ENCODE data around the gene MPV17.
A peak's percentile ranks its signal among the peaks of the same experiment; 100 is the strongest.
"Not testable (repeated sequence)": the region's sequence is repeated elsewhere in the genome, so short reads cannot be mapped to it uniquely, and the experiment has no call there.

MPV17 gene

DNA sequence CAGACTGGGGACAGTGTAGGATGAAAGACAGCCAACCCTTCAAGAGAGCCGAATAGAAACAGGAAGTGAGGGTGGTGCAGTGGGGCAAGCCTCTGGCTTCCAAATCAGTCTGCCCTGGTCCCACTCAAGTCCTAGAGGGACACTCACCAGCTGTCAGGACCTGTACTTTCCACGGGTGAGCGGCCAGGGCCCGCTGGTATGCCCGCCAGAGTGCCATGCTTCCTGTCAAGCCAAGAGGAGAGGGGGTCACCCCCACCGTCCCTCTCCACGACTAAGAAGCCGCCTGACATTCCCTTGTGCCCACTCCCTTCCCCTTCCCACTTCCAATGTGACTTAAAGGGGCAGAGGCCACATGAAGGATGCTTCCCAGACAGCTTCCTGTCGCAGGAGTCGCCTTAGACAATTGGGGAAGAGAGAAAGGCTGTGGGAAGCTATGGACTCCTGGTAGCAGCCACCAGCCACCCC lies 564 bp downstream of the MPV17 start:
- no peak for DNase-seq

DNA sequence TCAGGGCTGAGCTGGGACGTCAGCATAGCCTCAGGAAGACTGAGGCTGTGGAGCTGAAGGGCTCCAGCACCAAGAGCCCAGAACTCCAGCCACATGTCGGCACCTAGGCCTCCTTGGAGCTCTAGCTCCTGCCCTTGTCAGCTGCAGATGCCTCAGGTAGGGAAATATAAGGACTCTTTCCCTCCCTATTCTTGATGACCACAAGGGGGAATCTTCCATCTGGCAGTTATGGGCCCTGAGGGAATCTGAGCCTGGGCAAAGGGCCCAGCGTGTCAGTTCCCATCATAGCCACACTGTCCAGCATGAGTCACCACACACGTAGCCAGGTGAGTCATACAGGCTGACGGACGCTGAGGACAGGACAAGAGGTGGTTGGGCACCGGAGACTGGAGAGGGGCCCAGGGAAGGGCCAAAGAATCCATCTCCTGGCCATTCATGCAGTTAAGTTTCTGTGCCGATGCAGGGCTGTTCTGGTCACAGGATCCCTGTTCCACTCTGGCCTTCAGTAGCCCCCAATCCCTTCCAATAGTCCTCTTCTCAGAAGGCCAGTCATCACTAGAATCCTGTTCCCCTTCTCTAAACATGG lies 1.8 kb downstream of the MPV17 start:
- DNase-seq = no peak

DNA sequence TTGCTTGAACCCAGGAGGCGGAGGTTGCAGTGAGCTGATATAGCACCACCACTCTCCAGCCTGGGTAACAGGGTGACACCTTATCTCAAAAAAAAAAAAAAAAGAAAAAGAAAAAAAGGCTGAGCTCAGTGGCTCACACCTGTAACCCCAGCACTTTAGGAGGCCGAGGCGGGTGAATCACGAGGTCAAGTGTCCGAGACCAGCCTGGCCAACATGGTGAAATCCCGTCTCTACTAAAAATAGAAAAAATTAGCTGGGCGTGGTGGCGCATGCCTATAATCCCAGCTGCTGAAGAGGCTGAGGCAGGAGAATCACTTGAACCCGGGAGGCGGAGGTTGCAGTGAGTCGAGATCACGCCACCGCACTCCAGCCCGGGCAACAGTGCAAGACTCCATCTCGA lies 3.1 kb downstream of the MPV17 start:
- not testable (repeated sequence) for DNase-seq

DNA sequence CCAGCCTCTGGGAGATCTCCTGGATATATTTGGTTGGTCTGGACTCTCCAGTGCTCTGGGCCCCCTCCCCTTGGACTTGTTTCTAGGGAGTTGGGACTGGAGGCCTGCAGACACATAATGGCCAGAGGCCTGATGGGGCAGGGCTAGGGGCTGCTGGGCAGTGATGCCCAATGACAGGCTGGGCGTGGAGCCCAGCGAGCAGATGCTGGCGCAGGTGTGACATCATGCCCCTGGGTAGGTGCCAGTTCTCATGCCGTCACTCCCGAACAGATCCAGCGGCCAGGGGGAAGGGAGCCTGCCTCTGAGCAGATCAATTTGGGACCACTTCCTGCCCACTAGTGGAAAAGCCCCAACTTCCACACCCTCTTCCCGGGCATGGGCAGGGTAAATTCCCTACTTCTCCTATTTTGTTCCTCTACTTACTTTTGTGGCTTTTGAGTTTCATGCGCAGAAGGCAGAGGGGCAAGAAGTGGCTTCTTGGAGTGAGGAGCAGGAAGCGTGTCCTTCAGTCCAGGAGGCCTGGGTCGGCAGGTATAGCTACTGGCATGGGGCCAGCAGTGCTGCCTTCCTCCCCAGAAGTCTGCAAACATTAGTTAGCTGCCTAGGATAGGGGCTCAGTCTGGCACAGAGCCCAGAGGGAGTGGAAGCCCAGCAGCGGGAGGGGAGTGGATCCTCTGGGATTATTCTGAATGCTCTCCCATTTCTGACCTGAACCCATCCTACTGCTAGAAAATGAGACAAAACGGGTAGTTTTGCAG lies 6.1 kb downstream of the MPV17 start:
- peak; percentile 16 for DNase-seq

DNA sequence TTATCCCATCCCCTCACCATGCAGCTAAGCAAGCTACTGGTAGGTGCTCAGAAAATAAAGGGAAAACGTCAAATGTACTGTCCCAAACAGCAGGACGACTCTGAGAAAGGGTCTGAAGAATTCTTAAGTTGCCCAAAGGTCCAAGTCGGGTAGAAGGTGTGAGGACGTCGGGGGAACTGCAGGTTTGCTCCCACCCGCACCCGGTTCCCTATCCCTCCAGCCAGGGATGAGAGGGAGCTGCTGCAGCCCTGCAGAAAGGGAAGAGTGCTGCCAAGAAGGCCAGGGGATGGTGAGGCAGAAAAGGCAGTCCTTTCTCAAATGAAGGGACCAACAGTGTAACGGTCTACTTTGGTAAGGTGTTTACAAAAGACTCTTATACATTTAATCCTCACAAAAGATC lies 7.8 kb downstream of the MPV17 start:
- no peak for DNase-seq

DNA sequence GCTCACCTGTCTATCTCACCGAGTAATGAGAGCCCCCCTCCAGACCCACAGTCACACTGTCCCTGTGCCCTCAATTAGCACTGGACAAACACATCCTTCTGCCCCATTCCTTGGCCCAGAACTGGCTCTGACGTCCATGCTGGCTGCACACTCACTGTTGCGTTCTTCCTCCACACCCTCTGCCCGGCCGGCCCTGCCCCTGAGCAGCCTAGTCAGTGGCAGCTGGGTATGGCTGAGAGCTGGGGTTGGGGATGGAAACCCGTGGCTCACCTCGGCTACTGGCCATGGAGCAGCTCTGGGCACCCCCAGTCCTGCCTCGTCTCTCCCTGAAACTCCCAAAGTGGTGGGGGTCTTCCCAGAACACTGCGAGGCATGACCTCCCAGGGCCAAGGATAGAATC lies 8.2 kb downstream of the MPV17 start:
- DNase-seq = no peak

DNA sequence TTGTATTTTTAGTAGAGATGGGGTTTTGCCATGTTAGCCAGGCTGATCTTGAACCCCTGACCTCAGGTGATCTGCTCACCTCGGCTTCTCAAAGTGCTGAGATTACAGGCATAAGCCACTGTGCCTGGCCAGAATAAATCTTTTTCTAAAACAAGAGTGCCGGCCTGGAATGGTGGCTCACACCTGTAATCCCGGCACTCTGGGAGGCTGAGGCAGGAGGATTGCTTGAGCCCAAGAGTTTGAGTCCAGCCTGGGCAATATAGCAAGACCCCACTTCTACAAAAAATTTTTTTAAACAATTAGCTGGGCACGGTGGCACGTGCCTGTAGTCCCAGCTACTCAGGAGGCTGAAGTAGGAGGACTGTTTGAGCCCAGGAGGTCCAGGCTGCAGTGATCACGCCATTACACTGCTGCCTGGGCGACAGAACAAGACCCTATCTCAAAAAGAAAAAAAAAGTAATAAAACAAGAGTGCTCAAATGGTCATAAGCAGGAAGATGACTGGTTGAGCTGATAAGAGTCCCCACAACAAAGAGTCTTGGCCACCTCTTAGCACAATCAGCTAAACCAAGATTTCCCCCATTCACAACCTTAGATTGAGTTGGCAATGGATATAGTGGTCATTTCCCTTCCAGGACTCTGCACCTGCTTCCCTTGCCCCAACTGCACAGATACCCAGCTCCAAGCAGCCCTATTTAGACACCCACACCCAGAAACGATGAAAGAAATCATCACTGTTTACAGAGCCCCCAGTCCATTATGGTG lies 8.8 kb downstream of the MPV17 start:
- no peak for DNase-seq

DNA sequence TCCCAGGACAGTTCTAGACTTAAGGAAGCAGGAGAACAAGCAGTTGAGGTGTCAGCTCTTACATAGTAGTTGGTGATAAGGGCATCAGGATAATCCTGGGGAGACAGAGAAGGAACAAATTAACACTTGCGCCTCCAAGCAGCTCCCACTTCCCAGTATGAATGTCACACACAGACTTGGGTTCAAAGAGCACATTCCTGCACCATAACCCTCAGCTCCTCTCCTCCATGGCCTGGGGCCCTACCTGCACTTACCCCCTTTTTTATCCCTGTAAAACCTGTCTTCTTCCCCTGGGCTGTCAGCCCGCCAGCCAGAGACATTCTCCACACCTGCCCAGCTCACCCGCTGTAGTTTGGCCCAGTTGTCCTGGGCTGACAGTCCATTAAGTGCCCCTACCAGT lies 10.7 kb downstream of the MPV17 start:
- DNase-seq = no peak

DNA sequence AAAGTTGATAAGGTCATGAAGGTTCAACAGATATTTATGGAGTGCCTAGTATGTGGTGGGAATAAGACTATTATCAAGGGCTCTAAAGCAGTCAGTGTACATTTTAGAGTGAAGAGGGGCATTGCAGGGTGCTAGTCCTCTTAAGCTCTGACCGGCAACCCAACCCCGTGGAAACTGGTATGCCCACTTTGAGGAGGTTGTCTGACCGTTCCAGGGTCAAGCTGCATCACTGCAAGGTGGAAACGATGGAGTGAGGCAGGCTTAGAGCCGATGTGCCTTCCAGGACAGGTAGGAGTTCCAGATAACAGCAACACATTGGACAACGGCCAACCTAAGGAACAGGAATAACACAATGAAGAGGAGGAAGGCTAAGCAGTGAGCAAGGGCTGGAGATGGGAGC lies 13.2 kb downstream of the MPV17 start:
- no peak for DNase-seq

DNA sequence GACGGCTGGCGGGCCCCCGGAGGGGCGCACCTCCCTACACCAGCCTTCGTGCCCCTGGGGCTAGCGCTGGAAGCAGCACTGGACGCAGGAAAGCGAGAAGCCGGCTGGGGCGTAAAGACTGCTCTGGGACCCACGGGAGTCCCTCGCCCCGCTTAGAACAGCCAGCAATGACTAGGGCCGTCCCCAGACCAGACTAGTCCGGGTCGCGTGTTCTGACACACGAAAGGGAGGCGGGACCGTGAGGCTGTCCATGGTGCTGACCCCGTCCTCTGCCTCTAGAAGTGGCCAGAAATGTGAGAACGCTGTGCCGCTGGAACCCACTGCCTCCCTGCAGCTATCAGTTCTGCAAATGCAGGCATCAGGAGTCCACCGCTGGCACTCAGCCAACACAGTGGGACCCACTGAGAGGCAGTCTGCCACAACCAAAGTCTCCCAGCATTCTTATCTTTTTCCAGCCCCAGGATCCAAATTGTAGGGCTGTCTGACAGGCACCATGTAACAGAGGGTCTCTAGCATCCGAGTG lies 14.5 kb downstream of the MPV17 start, which contains the start of gene UCN:
UCN (minus strand) TSS at position 87 of the 523 bp plus-strand sequence. CDS start 550 bp downstream, outside the sequence.
- no peak for DNase-seq

DNA sequence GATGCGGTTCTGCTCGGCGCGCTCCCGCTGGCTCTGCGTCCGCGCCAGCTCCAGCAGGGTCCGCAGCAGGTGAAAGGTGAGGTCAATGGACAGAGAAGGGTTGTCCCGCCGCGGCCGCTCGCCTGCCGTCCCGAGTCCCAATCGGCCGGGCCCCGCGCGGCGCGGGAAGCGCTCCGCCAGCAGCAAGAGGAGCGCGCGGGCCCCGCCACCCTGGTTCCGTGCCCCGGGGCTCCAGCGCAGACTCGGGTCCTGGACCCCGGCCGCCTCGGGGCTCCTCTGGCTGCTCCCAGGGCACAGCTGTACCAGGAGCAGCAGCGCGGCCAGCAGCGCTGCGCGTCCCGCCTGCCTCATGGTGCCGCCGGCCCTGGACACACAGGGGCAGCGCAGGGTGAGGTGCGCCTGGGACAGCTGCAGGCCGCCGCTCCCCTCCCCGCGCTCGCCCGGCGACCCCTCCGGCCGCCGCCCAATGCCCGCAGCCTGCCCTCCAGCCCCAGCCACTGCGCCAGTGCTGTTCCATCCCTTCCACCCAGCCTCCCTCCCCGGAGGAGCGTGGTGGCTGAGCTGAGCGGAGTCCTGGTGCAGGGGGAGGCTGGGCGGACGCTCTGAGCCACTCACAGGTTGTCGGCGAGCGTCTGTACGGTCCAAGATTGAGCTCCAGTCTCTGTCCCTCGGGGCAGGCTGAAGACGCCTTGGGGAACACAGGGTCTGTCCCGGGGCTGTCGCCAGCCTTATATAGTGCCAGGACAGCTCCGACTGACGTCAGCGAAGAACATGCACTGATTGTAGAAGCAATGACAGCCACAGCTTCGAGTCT lies 15.1 kb downstream of the MPV17 start:
- no peak for DNase-seq

DNA sequence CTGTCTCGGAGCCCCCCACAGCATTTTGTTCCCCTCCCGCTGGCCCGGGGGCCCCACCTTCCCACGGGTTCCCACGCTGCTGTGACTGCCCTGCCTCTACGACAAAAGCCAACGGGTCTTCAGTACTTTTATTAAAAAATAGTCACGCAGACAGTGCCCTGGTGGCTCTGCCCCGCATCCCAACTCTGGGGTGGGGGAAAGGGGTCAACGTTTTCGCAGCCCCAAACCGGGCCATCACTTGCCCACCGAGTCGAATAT lies 15.7 kb downstream of the MPV17 start:
- no peak for DNase-seq

DNA sequence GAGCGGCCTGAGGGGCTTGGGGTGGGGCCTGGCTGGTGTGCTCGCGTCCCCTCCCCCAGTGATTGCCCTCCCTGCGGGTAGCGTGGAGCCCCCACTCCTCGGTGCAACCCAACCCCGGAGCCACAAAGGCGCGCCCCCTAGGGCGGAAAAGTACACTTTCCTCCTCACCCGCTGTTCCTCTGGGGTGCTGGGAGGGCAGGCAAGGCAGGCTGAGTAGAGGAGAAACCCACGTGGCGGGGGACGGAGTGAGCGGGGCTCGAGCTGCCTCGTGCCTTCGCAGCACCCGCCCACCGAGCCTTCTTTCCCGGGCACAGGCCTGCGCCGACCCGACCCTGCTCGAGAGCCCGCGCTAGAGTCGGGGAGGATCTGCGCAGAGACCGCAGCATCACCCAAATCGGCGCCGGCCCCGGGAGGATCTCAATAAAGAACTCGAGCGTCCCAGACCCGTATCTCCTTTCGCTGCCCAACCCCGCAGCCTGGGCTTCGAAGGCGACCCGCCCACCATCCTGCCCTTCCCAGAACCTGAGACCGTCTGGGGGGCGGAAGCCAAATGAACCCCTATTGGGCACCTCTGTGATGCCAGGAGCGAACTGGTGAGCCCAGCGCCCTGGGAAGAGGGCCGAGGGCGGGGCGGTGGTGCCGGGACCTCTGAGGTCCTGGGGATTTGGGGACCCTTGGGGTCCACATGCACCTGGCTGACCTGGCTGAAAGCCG lies 16.2 kb downstream of the MPV17 start:
- no peak for DNase-seq

DNA sequence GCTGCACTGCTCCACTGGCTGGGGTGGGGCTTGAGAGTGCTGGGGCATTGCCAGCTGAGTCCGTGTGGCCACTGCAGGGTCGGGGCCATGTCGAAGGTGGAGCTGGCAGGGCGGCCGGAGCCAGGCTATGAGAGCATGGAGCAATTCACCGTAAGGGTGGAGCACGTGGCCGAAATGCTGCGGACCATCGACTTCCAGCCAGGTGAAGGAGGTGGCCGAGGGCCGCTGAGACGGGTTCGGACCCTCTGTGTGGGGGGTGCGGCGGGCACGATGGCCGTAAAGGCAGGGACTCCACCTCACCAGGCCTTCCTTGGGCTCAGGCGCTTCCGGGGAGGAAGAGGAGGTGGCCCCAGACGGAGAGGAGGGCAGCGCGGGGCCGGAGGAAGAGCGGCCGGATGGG lies 16.8 kb downstream of the MPV17 start:
- DNase-seq = no peak

DNA sequence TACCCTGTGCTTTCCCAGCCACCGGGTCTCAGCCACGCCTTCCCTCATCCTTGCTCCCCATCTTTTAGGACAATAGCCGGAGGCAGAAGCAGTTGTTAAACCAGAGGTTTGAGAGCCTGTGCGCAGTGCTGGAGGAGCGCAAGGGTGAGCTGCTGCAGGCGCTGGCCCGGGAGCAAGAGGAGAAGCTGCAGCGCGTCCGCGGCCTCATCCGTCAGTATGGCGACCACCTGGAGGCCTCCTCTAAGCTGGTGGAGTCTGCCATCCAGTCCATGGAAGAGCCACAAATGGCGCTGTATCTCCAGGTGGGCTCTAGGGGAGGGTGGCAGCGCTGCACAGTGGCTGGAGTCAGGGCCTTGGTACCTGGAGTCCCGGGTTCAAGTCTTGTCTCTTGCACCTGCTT lies 17.4 kb downstream of the MPV17 start:
- DNase-seq = no peak

DNA sequence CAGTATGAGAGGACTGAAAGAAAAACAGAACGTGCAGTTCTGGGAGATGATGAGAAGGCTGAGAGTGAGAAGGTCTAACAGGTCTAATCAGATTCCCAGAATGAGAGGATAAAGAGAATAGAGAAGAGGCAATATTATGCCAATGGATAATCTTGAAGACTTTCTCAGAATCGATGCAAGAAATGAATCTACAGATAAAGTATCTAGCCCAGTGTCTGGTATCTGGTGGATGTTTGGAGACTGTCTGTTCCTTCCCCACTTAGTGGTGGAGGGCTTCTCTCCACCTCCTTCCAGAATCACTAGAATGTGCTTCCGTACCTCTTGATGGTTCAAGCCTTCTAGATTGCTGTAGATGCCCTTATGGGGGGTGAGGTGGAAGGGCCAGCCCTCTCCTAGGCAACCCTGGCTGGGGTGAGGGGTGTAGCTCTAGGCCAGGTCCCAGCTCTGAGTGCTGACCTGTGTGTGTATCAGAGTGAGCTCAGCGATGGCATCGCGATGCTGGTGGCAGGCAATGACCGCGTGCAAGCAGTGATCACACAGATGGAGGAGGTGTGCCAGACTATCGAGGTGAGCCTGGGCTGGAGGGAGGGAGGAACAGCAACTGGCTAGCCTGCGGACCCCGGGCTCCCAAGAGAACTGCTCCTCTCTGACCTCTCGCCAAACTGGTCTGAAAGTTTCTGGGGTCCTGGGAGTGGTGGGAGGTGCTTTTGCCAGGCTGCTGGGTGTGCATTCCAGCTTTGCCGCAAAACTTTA lies 18.2 kb downstream of the MPV17 start:
- no peak for DNase-seq

DNA sequence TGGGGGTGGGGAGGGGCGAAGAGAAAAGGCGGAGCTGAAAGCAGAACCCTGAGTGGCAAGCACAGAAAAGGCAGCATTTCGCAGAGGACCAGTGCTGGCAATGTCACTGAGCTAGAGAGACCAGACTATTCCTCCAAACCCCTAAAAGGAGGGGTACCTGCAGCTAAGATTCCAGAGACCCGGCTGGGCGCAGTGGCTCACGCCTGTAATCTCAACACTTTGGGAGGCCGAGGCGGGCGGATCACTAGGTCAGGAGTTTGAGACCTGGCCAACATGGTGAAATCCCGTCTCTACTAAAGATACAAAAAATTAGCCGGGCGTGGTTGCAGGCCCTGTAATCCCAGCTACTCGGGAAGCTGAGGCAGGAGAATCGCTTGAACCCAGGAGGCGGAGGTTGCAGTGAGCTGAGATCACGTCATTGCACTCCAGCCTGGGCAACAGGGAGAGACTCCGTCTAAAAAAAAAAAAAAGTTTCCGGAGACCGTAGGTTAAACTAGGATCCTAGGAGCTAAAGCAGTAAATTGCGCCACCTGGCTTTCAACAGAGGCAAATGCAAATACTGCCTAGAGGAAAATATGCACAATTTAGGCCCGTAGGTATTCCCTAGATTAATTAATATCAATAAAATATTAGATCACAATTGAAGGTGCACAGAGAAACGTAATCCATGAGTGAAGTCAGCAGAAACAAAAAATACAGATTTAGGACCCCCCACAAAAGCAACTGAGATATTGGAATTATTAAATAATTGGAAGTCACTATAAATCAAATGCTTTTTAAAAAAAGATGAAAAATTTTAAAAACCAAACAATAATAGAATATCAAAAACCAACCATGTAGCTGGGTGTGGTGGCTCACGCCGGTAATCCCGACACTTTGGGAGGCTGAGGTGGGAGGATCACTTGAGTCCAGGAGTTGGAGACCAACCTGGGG lies 19.5 kb downstream of the MPV17 start:
- DNase-seq = peak; percentile 79

DNA sequence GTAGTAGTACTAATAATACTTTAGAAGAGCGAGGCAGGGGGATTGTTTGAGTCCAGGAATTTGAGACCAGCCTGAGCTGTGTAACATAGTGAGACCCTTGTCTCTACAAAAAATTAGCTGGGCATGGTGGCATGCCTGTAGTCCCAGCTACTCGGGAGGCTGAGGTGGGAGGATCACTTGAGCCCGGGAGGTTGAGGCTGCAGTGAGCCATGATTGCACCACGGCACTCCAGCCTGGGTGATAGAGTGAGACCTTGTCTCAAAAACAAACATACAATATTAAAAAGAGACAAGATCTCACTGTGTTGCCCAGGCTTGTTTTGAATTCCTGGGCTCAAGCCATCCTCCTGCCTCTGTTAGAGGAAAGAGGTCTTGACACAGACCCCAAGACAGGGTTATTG lies 22.3 kb downstream of the MPV17 start:
- not testable (repeated sequence) for DNase-seq

DNA sequence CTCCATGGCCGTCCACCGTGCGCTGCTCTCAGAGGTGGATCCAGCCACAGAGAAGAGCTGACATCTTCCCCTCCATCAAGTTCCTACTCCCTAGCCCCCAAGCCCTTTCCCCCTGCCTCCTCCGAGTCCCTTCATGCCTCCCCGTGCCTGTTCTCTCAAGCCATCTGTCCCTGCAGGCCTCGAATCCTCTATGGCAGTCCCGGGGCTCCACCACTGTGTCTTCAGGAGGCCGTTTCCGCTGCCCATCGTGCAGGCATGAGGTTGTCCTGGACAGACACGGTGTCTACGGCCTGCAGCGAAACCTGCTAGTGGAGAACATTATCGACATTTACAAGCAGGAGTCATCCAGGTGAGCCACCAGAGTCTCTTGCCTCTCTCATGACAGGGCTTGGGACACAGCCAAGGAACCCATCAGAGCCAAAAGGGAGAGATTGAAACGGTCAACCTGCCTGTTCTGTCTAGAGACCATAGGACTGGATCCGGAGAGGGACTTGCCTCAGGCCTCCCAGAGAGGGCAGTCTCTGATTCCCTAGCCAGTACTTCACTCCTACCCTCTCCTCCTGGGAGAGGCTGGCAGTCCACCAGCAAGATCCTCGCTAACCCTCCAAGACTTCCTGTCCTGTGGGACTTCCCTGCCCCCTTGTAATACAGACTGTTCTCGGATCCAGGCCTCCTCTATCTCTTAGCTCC lies 24.4 kb downstream of the MPV17 start:
- no peak for DNase-seq

DNA sequence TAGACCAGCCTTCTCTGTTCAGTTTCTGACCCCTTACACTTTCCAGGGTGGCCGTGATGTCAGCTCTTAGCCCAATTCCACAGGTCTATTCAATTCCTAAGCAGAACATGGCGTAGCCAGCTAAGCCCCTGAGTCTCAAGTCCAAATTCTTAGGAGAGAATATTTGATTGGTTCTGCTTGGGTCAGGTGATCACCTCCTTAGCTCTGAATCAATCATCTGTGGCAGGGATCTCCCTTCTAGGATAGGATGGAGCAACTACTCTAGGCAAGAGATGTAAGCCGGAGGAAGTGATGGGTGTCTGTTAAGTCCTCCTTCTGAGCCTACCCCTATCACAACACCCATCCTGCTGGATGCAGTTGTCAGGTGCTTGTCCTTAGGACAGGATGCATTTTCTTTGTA lies 25.7 kb downstream of the MPV17 start:
- DNase-seq = no peak

Data from NCI-H774 (cell line).